NCI-H1417 treated with DMSO at 0.1 percent for 48 hours (cell line): ENCODE measurements around the gene LRFN2.

Experiments used
- DNase-seq: peaks from one replicate; lab custom pipeline; 2025; lab: John Stamatoyannopoulos, UW

LRFN2 gene

GRCh38 chr6:40517654-40518053, 69.5 kb downstream of the LRFN2 start:
- no peak for DNase-seq

DNA sequence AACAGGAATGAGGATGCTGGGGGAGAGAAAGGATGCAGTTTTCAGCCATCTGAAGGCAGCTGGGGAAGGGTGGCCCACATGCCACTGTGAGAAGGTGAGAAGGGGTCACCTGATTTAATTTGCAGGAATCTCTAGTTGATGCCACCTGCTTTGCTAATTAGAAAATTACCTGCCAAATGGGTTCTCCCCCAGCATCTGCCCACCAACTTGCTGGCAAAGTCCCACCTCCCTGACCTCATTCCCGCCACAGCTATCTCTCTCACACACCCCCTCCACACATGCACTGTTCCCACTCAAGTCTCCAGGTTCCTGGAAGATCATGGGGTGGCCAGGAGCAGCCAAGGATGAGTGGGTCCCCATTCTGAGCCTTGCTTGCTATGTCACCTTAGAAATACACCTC, 70.7 kb downstream of the LRFN2 start:
- DNase-seq, result no peak

GRCh38 chr6:40512340-40512739, 74.8 kb downstream of the LRFN2 start:
- DNase-seq, result no peak

- no peak for DNase-seq
Measured at GRCh38 chr6:40511884-40512283, 75.3 kb downstream of the LRFN2 start.

DNA sequence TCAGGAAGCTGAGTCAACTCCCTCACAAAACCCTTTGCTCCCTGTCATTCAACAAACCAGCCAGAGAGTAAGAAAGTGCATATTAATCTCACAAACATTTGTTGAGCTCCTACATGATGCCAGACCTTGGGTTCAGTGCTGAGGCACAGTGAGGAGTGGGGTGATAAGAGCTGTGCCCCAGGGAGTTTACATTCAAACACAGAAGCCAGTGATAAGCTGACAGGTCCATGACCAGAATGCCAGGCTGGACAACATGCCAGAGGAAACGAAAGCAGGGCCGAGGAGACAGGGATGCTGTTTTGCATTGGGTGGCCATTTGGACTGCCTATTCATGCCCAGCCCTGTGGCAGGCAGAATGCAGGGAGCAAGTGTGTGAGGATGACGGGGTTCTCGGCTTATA, 76.7 kb downstream of the LRFN2 start:
- DNase-seq, result no peak

DNA sequence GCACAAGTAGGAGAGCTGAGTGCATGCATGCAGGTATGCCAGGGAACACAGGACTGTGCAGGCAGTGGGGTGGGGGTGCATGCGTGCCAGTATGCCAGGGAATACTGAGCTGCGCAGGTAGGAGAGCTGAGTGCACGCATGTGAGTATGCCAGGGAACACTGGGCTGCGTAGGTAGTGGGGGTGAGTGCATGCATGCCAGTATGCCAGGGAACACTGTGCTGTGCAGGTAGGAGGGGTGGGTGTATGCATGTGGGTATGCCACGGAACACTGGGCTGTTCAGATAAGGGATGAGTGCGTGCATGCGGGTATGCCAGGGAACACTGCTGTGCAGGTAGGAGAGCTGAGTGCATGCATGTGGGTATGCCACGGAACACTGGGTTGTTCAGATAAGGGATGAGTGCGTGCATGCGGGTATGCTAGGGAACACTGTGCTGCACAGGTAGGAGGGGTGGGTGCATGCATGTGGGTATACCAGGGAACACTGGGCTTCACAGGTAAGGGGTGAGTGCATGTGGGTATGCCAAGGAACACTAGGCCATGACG, 77.4 kb downstream of the LRFN2 start:
- no peak for DNase-seq

DNA sequence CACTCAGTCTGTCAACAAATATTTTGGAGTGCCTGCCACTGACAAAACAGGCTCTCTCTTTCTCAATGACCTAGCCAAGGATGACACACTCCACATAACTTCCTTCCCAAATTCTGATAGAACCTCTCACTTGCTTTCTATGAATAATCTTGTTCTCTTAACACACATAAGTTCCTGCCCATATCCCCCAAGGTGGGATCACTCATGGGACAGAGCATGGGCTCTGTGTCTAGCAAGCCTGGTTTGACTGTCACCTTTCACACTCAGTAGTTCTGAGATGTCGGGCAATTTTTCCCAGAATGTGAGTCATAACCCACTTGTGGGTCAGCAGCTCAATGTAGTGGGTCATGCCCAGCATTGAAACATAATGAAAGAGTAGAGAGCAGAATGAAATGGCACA, 78.1 kb downstream of the LRFN2 start:
- DNase-seq, result no peak

GRCh38 chr6:40506954-40507353, 80.2 kb downstream of the LRFN2 start:
- DNase-seq, result no peak

- no peak for DNase-seq
Measured at GRCh38 chr6:40505191-40505810, 81.9 kb downstream of the LRFN2 start.

DNA sequence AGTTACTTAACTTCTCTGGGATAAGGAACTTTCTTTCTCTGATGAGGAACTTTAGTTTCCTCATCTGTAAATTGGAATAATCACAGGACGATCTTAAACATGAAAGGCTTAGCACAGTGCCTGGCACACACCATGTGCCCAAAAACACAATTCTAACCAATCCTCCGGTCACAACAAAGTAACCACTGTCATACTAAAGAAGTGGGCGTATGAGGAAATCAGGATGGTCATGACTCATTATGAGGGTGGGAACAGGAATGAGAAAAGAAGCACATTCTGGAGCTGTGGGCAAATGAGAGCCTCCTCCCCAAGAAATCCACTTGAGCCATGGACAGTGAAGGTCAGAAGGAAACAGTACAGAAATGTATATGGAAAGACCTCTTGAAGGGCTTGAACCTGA, 82.9 kb downstream of the LRFN2 start:
- no peak for DNase-seq

- DNase-seq, result no peak
Measured at GRCh38 chr6:40500227-40500626, 86.9 kb downstream of the LRFN2 start.

- DNase-seq, result no peak
Measured at GRCh38 chr6:40499215-40499614, 87.9 kb downstream of the LRFN2 start.

- no peak for DNase-seq
Measured at GRCh38 chr6:40498148-40498547, 89.0 kb downstream of the LRFN2 start.

DNA sequence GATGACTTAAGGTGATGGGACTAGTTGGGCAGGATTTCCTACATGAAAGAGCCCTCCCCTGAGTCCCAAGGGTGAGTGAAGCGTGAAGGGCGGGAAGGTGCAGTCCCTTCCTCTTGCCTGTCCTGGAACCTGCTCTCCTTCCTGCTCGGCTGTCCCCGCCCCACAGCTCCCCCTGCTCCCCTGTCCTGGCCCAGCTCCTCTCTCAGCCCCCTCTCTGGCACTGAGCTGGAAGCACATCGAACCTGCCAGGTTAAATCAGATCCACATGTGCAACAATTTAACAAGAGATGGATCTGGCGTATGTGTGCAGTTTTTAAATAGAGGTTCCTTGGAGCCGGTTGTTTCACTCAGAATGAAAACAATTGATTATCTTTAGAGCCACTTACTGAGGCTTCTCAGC, 95.0 kb downstream of the LRFN2 start:
- no peak for DNase-seq

DNA sequence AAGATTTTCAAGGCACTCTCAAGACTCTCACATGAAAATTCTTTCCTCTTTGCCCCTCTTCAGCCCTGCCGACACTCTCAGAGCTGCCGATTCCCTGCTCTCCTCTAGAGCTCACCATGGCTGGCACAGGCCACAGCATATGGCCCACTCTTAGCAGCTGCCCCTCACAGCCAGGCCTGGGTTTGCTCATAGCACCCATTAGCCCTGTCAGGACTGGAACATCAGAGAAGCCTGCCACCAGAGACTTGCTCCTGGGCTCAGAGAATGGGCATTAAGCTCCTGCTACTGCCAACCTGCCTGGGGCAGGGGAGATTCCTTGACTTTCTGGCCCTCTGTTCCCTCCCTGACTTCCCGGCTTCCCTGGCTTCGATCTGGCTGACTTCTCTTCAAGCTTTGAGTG, 96.7 kb downstream of the LRFN2 start:
- DNase-seq, result no peak

DNA sequence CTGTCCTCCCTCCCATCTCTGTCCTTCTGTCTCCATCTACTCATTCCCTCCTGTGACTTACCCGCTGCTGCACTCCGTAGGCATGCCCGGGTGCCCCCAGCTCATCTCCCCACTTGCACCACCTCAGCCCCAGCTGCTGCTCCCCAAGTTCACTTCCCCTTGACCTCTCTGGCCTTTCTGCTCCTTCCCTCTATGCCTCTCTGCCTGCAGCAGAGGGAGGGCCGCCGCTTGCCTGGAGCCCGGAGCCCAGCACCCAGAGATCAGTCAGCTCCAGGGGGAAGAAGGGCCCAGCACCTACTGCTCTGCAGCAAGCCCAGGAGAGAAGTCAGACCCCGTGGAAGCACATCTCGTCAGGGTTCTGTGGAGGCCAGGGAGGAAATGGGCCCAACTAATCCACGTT, 97.4 kb downstream of the LRFN2 start:
- no peak for DNase-seq

DNA sequence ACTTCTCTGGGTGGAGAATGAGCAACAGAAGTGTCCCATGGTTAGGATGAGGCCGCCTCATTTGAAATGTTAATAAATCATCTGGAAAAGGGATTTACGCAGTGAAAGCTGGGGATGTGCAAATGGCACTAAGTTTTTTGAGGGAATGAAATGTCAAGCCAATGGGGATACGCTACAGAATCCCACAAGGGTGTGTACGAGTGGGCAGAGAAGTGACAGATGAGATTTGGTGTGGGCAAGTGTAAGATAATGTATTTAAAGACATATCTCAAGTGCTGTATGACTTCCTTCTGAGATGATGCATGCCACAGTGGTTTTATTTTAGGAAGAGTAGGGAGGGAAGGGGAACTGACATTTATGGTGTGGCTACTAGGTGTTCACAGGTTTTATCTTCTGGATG, 100.6 kb downstream of the LRFN2 start:
- no peak for DNase-seq

- no peak for DNase-seq
Measured at GRCh38 chr6:40485795-40486194, 101.4 kb downstream of the LRFN2 start.

DNA sequence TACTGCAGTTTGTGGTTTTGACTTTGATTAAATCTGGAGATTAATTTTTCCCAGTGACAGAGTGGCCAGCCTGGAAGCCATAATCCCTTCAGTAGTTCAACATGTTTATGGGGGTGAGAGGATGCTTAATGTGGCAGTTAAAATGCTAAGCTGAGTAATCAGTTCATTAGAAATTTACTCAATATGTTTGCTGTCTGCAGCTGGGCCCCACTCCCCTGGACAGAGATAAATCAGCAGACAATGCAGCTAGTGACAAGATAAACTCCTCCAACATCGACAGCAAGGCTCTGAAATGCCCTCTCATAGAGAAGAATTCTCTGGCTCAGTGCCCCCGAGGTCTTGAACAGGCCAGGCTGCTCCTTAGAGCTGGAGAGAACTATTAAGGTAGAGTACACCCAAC, 101.9 kb downstream of the LRFN2 start:
- peak; percentile 46 for DNase-seq

DNA sequence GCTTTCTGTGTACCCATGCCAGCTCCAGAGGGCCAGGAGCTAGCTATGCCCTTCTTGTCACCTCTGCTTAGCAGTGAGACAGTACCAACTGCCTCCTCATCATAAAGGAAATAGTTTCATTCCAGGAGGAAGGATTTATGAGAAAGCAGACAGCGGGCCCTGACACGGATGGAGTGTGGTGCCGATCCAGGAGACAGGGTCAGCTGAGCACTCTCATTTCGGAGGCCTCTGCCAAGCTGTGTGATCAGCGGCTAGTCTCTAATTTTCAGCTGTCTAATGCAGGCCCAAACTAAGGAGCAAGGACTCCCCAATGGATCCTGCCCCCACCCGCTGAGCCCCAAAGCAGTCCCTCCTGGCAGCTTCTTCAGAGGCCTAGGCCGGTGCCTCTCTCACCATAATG, 103.1 kb downstream of the LRFN2 start:
- DNase-seq, result no peak

DNA sequence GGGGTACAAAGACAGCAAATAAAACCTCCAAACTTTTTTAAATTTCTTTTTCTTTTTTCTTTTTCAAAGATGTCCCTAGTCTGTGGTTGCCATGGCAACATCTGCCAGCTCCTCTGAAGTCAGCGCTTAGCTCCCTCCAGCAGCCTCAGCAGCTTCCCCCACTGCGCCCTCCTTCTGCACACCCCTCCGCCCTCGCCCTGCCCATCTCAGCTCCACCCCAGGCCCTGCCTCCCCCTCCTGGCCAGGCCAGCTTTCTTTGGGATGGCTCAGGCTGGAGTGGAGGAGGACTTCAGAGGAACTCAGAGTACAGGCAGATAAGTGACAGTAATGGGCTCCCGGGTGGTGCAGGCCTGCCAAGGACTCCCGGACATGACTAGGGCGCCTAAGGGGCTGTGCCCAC, 104.6 kb downstream of the LRFN2 start:
- DNase-seq, result no peak

GRCh38 chr6:40480678-40481077, 106.5 kb downstream of the LRFN2 start:
- no peak for DNase-seq

GRCh38 chr6:40479706-40480105, 107.5 kb downstream of the LRFN2 start:
- no peak for DNase-seq
